ENCODE data around the gene MICAL2.
A peak's percentile ranks its signal among the peaks of the same experiment; 100 is the strongest.

The MICAL2 gene

GRCh38 chr11:12172493-12173013 lies 62.2 kb downstream of the MICAL2 start (continued):
- no peak for TF ChIP-seq PRDM2 (tag by site-specific recombination; IDR thresholded peaks at IDR 0.05; ENCODE audit: borderline replicate concordance)
- TF ChIP-seq ZNF76 (tag by site-specific recombination; IDR thresholded peaks at IDR 0.05; ENCODE audit: borderline replicate concordance, low read depth): no peak
- no peak for TF ChIP-seq MEIS1 (CRISPR knock-in tag; IDR thresholded peaks at IDR 0.05; ENCODE audit: borderline replicate concordance)
- no peak for TF ChIP-seq HIC1 (tag by site-specific recombination; IDR thresholded peaks at IDR 0.05)

- Histone ChIP-seq H3K4me3 (ENCODE audit: low read depth, low read length) (no peak overlapping the region), H3K4me1 (ENCODE audit: control insufficient read depth, insufficient read depth, low read length) (no peaks in the 10 kb centered on the region), H3K9me3 (ENCODE audit: control insufficient read depth, insufficient read depth, low read depth, low read length) (no peaks in the 10 kb centered on the region), H3K27ac (ENCODE audit: extremely low read depth, low read depth, low read length) (no peak overlapping the region), H3K36me3 (ENCODE audit: control insufficient read depth in 2 of 2, insufficient read depth in 1 of 2, low read length in 2 of 2) (no peaks in the 10 kb centered on the region)
- TF ChIP-seq ZNF138 (tag by site-specific recombination; IDR thresholded peaks at IDR 0.05; ENCODE audit: borderline replicate concordance) (no peak), SCRT2 (tag by site-specific recombination; IDR thresholded peaks at IDR 0.05) (peak; percentile 72)
- ChIA-PET CTCF (interaction anchor here (0.5 to 0.9 kb wide), 3 partner anchors 14 to 170 kb away, joined by 3 read pairs; no protein-coding TSS in a partner anchor), POLR2A (no interaction called here)
Measured at GRCh38 chr11:12173111-12173510, 62.7 kb downstream of the MICAL2 start.

- TF ChIP-seq ZNF223 (tag by site-specific recombination; IDR thresholded peaks at IDR 0.05) (no peak), ZNF341 (tag by site-specific recombination; IDR thresholded peaks at IDR 0.05; ENCODE audit: low read depth) (no peak), YY2 (tag by site-specific recombination; IDR thresholded peaks at IDR 0.05) (no peak), ZFP3 (tag by site-specific recombination; IDR thresholded peaks at IDR 0.05; ENCODE audit: low read depth) (no peak), HOXD13 (CRISPR knock-in tag; IDR thresholded peaks at IDR 0.05; ENCODE audit: borderline replicate concordance) (no peak)
- POLR2A ChIA-PET: no interaction called here
- Histone ChIP-seq H3K36me3 (ENCODE audit: control insufficient read depth in 2 of 2, insufficient read depth in 1 of 2, low read length in 2 of 2) (no peaks in the 10 kb centered on the region), H3K4me1 (ENCODE audit: control insufficient read depth, insufficient read depth, low read length) (no peaks in the 10 kb centered on the region), H3K27ac (ENCODE audit: extremely low read depth, low read depth, low read length) (no peak overlapping the region), H3K9me3 (ENCODE audit: control insufficient read depth, insufficient read depth, low read depth, low read length) (no peaks in the 10 kb centered on the region), H3K4me3 (ENCODE audit: low read depth, low read length) (no peak overlapping the region)
- CTCF ChIA-PET: interaction anchor here (0.7 kb wide), 1 partner anchor 329 kb away, joined by 4 read pairs; no protein-coding TSS in a partner anchor
Measured at GRCh38 chr11:12174128-12174476, 63.7 kb downstream of the MICAL2 start.

Measured in HEK293 (cell line).